HUES48 (cell line): ENCODE measurements around the gene ASIC2.

ENCODE experiments used
- H3K27ac ChIP-seq: one replicate; pipeline ENCODE4 v1.7.0; 2013; ENCODE audit warnings: low read depth, low read length, inconsistent platforms
- H3K27me3 ChIP-seq: 2 replicates; pipeline ENCODE4 v1.6.1; 2013; ENCODE audit warnings: mild to moderate bottlenecking, low read length; ENCODE audit not compliant: control insufficient read depth, insufficient read depth
- H3K36me3 ChIP-seq: 2 replicates; pipeline ENCODE4 v1.6.1; 2013; ENCODE audit warnings: low read length; ENCODE audit not compliant: control insufficient read depth, insufficient read depth
- H3K4me1 ChIP-seq: 2 replicates; pipeline ENCODE4 v1.6.1; 2013; ENCODE audit warnings: mild to moderate bottlenecking, low read length; ENCODE audit not compliant: control insufficient read depth, insufficient read depth
- H3K4me3 ChIP-seq: 2 replicates; pipeline ENCODE4 v1.5.1; 2013; ENCODE audit warnings: mild to moderate bottlenecking, low read depth, low read length
- H3K9ac ChIP-seq: 2 replicates; pipeline ENCODE4 v1.6.1; 2013; ENCODE audit warnings: mild to moderate bottlenecking, low read depth, low read length, moderate library complexity
- H3K9me3 ChIP-seq: 2 replicates; pipeline ENCODE4 v1.6.1; 2013; ENCODE audit warnings: low read length; ENCODE audit not compliant: control insufficient read depth, insufficient read depth

The ASIC2 gene

GRCh38 chr17:33310296-33310695 lies 17.2 kb upstream of the ASIC2 start:
- Histone ChIP-seq H3K4me1 (no peaks in the 10 kb centered on the region), H3K36me3 (no peaks in the 10 kb centered on the region), H3K9ac (no peak overlapping the region), H3K27me3 (no peaks in the 10 kb centered on the region; the same call in 1 of the 2 replicates), H3K4me3 (no peak overlapping the region), H3K9me3 (no peaks in the 10 kb centered on the region), H3K27ac (no peak overlapping the region)

DNA sequence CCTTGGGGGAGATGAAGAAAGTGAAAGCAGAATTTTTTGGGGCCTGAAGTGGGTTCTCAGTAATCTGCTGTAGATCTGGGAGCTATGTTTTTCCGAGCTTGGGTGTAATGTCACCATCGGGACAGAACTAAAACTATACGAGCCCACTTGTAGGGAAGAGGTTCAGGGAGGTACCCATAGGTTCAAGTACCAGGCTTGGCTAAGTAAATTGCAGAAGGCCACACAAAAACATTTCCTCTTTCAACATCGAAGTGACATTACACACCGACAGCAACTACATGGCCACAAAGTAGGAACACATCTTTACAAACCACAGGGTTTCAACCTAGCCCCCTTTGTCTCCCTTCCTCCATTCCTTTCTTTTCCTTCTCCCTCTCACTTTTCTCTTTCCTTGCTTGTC lies 10.2 kb upstream of the ASIC2 start:
- Histone ChIP-seq H3K4me1 (no peaks in the 10 kb centered on the region), H3K4me3 (no peak overlapping the region), H3K27ac (no peak overlapping the region), H3K36me3 (no peaks in the 10 kb centered on the region), H3K9me3 (peaks cover 3% of the 10 kb centered on the region; the same call in 1 of the 2 replicates), H3K9ac (no peak overlapping the region), H3K27me3 (no peaks in the 10 kb centered on the region; the same call in 1 of the 2 replicates)

GRCh38 chr17:33302394-33302793 lies 9.3 kb upstream of the ASIC2 start:
- no peak overlapping the region for H3K27ac ChIP-seq
- no peaks in the 10 kb centered on the region; the same call in 1 of the 2 replicates for H3K27me3 ChIP-seq
- no peaks in the 10 kb centered on the region for H3K4me1 ChIP-seq
- no peak overlapping the region for H3K9ac ChIP-seq
- H3K36me3 ChIP-seq, result no peaks in the 10 kb centered on the region
- H3K4me3 ChIP-seq, result no peak overlapping the region
- peaks cover 3% of the 10 kb centered on the region; the same call in 1 of the 2 replicates for H3K9me3 ChIP-seq

DNA sequence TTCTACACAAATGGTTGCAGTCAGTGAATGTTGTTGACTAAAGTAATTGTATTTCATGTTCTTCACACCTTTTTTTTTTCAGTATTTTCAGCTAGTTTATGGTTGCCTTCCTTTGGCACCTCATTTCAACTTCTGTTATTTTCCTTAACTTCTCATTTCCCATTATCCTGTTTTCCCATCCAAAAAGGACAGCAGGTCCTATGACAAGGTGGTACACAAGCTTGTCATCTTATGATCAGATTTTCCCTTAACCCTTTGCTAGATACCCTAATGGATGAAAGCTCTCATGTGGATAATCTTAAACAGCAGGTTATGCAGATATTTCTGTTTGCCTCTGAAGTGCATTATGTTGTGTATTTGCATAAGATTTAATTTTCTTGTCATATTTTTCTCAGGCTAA lies 7.1 kb upstream of the ASIC2 start:
- Histone ChIP-seq H3K36me3 (no peaks in the 10 kb centered on the region), H3K9ac (no peak overlapping the region), H3K4me1 (no peaks in the 10 kb centered on the region), H3K4me3 (no peak overlapping the region), H3K27me3 (peaks cover 10% of the 10 kb centered on the region), H3K9me3 (peaks cover 3% of the 10 kb centered on the region; the same call in 1 of the 2 replicates), H3K27ac (no peak overlapping the region)

GRCh38 chr17:33299115-33299514 lies 6.0 kb upstream of the ASIC2 start:
- no peaks in the 10 kb centered on the region for H3K36me3 ChIP-seq
- no peak overlapping the region for H3K9ac ChIP-seq
- H3K4me1 ChIP-seq, result no peaks in the 10 kb centered on the region
- no peak overlapping the region for H3K27ac ChIP-seq
- no peak overlapping the region for H3K4me3 ChIP-seq
- peaks cover 21% of the 10 kb centered on the region for H3K27me3 ChIP-seq
- H3K9me3 ChIP-seq, result peaks cover 3% of the 10 kb centered on the region; the same call in 1 of the 2 replicates

- no peaks in the 10 kb centered on the region for H3K4me1 ChIP-seq
- no peak overlapping the region for H3K4me3 ChIP-seq
- H3K27me3 ChIP-seq, result peaks cover 36% of the 10 kb centered on the region
- H3K36me3 ChIP-seq, result no peaks in the 10 kb centered on the region
- no peak overlapping the region for H3K27ac ChIP-seq
- H3K9me3 ChIP-seq, result peaks cover 3% of the 10 kb centered on the region; the same call in 1 of the 2 replicates
- H3K9ac ChIP-seq, result no peak overlapping the region
Observed at GRCh38 chr17:33297643-33298042, 4.5 kb upstream of the ASIC2 start.

GRCh38 chr17:33294994-33295393 lies 1.9 kb upstream of the ASIC2 start:
- Histone ChIP-seq H3K4me3 (no peak overlapping the region), H3K9me3 (peaks cover 3% of the 10 kb centered on the region; the same call in 1 of the 2 replicates), H3K36me3 (no peaks in the 10 kb centered on the region), H3K27me3 (peaks cover 61% of the 10 kb centered on the region), H3K27ac (no peak overlapping the region), H3K9ac (no peak overlapping the region), H3K4me1 (no peaks in the 10 kb centered on the region)

- Histone ChIP-seq H3K27ac (no peak overlapping the region), H3K27me3 (peaks cover 82% of the 10 kb centered on the region), H3K9ac (no peak overlapping the region), H3K9me3 (no peaks in the 10 kb centered on the region), H3K36me3 (no peaks in the 10 kb centered on the region), H3K4me1 (no peaks in the 10 kb centered on the region), H3K4me3 (peak overlapping the region; percentile 68)
Observed at GRCh38 chr17:33292201-33292980, 704 bp downstream of the ASIC2 start.

- no peak overlapping the region for H3K27ac ChIP-seq
- H3K9ac ChIP-seq, result no peak overlapping the region
- no peaks in the 10 kb centered on the region for H3K36me3 ChIP-seq
- no peaks in the 10 kb centered on the region for H3K4me1 ChIP-seq
- peak overlapping the region; percentile 68 for H3K4me3 ChIP-seq
- no peaks in the 10 kb centered on the region for H3K9me3 ChIP-seq
- peaks cover 78% of the 10 kb centered on the region for H3K27me3 ChIP-seq
Observed at GRCh38 chr17:33291248-33292200, 1.6 kb downstream of the ASIC2 start.

GRCh38 chr17:33290253-33290652 lies 2.8 kb downstream of the ASIC2 start:
- H3K36me3 ChIP-seq, result no peaks in the 10 kb centered on the region
- no peak overlapping the region for H3K9ac ChIP-seq
- H3K9me3 ChIP-seq, result no peaks in the 10 kb centered on the region
- peaks cover 72% of the 10 kb centered on the region for H3K27me3 ChIP-seq
- no peak overlapping the region for H3K27ac ChIP-seq
- no peak overlapping the region for H3K4me3 ChIP-seq
- H3K4me1 ChIP-seq, result no peaks in the 10 kb centered on the region

GRCh38 chr17:33288954-33289353 lies 4.1 kb downstream of the ASIC2 start:
- Histone ChIP-seq H3K9ac (no peak overlapping the region), H3K27me3 (peaks cover 59% of the 10 kb centered on the region), H3K9me3 (no peaks in the 10 kb centered on the region), H3K4me3 (no peak overlapping the region), H3K36me3 (no peaks in the 10 kb centered on the region), H3K4me1 (no peaks in the 10 kb centered on the region), H3K27ac (no peak overlapping the region)
